Measurements from ENCODE around the gene DMAC2. TPM values are rescaled to one million over a fixed set of nuclear protein-coding genes. Genes with fewer than 3 reads are reported as not detected.
A peak's percentile ranks its signal among the peaks of the same experiment; 100 is the strongest.

Gene DMAC2
- total and polyA plus RNA-seq, 2 experiments from 2014 or later = 77.2 to 86.5 TPM

DNA sequence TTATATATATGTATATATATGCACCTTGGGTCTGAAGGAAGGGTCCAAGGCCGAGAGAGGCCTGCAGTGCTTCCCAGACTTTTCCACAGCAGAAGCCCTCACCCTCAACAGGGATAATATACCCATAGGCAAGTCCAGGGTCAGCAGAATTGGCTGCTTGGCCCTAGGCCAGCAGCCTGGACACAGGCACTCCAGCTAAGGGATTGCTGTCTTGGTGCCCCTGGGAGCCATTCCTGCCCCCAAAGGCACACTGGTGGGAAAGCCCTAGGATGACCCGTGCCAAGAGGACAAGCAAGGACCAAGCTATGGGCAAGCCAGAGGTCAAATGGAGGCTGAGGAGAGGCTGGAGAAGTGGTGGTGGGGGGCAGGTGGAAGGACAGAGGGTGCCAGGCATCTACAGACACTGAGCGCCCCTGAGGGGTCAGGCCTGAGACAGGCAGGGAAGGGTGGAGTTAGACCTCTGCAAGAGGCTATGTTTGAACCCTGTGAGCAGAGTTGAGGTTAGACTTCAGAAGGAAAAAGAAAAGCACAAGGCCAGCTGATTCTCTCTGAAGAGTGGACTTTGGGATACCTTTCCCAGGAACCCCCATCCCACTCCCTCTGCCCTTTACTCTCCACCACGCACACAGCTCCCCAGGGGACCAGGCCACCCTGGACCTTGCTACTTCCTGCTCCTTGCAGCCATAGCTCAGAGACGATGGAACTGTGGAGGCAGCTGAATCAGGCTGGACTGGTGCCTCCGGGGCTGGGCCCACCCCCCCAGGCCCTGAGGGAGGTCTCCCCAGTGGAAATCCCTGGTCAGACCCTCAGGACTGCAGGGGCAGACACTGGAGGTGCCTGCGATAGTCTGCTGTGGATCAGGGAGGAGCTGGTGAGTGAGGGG, 3.0 kb upstream of the DMAC2 start, which contains the start of gene ERICH4:
Gene ERICH4, plus strand, starts transcription at position 684 of the 883 bp plus-strand sequence. Its CDS starts 14 bp downstream, at position 698.
- Histone ChIP-seq H2AFZ (peak within 1 kb of the TSS; percentile 47), H3K4me3 (no peak within 1 kb of the TSS), H3F3A (replicated peaks; ENCODE audit: low read depth) (no peaks in the 10 kb centered on the region), H3K27me3 (ENCODE audit: insufficient read depth) (0 out of 2 replicates have a peak, but pooled peaks cover 5% of the 10 kb centered on the region), H3K4me1 (ENCODE audit: insufficient read depth) (peaks cover 8% of the 10 kb centered on the region), H3K36me3 (ENCODE audit: insufficient read depth) (no peaks in the 10 kb centered on the region), H3K4me2 (no peak within 1 kb of the TSS; the same call in 1 of the 2 replicates), H4K20me1 (replicated peaks; ENCODE audit: insufficient read depth) (no peaks in the 10 kb centered on the region; the same call in 1 of the 2 replicates), H3K79me2 (replicated peaks; ENCODE audit: insufficient read depth) (peaks cover 9% of the 10 kb centered on the region), H3K27ac (ENCODE audit: low read depth) (no peak within 1 kb of the TSS), H3K9me2 (ENCODE audit: insufficient read depth) (no peaks in the 10 kb centered on the region)
- no peak within 1 kb of the TSS for H3K4me3 Mint-ChIP-seq
- peaks cover 18% of the 10 kb centered on the region for H3K4me1 Mint-ChIP-seq
- ATAC-seq = no peak
- peaks cover 6% of the 10 kb centered on the region for H3K36me3 Mint-ChIP-seq (ENCODE audit: low read depth)
- H3K27ac Mint-ChIP-seq = no peak within 1 kb of the TSS
- peaks cover 3% of the 10 kb centered on the region; the same call in 2 of the 3 replicates for H3K9me3 Mint-ChIP-seq
- peaks cover 11% of the 10 kb centered on the region for H3K27me3 Mint-ChIP-seq (ENCODE audit: insufficient read depth, low read depth, poor library complexity)
- DNase-seq (ENCODE audit: low spot score) = no peak
- TF ChIP-seq NANOG (IDR thresholded peaks at IDR 0.05; ENCODE audit: borderline replicate concordance) = no peak
- TF ChIP-seq ZNF331 (CRISPR knock-in tag; IDR thresholded peaks at IDR 0.05; ENCODE audit: low read depth) = no peak
- no peak for TF ChIP-seq POLR2AphosphoS5 (IDR thresholded peaks at IDR 0.05; ENCODE audit: low read depth)
- TF ChIP-seq, protein P1, sequence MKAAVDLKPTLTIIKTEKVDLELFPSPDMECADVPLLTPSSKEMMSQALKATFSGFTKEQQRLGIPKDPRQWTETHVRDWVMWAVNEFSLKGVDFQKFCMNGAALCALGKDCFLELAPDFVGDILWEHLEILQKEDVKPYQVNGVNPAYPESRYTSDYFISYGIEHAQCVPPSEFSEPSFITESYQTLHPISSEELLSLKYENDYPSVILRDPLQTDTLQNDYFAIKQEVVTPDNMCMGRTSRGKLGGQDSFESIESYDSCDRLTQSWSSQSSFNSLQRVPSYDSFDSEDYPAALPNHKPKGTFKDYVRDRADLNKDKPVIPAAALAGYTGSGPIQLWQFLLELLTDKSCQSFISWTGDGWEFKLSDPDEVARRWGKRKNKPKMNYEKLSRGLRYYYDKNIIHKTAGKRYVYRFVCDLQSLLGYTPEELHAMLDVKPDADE (IDR thresholded peaks at IDR 0.05) = no peak
- TF ChIP-seq EZH2 (IDR thresholded peaks at IDR 0.05; ENCODE audit: low read depth, unreplicated experiment) = no peak
- TF ChIP-seq JUNB (IDR thresholded peaks at IDR 0.05; ENCODE audit: unreplicated experiment) = no peak
- TF ChIP-seq, protein P2, sequence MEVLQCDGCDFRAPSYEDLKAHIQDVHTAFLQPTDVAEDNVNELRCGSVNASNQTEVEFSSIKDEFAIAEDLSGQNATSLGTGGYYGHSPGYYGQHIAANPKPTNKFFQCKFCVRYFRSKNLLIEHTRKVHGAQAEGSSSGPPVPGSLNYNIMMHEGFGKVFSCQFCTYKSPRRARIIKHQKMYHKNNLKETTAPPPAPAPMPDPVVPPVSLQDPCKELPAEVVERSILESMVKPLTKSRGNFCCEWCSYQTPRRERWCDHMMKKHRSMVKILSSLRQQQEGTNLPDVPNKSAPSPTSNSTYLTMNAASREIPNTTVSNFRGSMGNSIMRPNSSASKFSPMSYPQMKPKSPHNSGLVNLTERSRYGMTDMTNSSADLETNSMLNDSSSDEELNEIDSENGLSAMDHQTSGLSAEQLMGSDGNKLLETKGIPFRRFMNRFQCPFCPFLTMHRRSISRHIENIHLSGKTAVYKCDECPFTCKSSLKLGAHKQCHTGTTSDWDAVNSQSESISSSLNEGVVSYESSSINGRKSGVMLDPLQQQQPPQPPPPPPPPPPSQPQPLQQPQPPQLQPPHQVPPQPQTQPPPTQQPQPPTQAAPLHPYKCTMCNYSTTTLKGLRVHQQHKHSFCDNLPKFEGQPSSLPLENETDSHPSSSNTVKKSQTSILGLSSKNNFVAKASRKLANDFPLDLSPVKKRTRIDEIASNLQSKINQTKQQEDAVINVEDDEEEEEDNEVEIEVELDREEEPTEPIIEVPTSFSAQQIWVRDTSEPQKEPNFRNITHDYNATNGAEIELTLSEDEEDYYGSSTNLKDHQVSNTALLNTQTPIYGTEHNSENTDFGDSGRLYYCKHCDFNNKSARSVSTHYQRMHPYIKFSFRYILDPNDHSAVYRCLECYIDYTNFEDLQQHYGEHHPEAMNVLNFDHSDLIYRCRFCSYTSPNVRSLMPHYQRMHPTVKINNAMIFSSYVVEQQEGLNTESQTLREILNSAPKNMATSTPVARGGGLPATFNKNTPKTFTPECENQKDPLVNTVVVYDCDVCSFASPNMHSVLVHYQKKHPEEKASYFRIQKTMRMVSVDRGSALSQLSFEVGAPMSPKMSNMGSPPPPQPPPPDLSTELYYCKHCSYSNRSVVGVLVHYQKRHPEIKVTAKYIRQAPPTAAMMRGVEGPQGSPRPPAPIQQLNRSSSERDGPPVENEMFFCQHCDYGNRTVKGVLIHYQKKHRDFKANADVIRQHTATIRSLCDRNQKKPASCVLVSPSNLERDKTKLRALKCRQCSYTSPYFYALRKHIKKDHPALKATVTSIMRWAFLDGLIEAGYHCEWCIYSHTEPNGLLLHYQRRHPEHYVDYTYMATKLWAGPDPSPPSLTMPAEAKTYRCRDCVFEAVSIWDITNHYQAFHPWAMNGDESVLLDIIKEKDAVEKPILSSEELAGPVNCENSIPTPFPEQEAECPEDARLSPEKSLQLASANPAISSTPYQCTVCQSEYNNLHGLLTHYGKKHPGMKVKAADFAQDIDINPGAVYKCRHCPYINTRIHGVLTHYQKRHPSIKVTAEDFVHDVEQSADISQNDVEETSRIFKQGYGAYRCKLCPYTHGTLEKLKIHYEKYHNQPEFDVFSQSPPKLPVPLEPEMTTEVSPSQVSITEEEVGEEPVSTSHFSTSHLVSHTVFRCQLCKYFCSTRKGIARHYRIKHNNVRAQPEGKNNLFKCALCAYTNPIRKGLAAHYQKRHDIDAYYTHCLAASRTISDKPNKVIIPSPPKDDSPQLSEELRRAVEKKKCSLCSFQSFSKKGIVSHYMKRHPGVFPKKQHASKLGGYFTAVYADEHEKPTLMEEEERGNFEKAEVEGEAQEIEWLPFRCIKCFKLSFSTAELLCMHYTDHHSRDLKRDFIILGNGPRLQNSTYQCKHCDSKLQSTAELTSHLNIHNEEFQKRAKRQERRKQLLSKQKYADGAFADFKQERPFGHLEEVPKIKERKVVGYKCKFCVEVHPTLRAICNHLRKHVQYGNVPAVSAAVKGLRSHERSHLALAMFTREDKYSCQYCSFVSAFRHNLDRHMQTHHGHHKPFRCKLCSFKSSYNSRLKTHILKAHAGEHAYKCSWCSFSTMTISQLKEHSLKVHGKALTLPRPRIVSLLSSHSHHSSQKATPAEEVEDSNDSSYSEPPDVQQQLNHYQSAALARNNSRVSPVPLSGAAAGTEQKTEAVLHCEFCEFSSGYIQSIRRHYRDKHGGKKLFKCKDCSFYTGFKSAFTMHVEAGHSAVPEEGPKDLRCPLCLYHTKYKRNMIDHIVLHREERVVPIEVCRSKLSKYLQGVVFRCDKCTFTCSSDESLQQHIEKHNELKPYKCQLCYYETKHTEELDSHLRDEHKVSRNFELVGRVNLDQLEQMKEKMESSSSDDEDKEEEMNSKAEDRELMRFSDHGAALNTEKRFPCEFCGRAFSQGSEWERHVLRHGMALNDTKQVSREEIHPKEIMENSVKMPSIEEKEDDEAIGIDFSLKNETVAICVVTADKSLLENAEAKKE (CRISPR knock-in tag; IDR thresholded peaks at IDR 0.05) = no peak
- TF ChIP-seq, protein P3, sequence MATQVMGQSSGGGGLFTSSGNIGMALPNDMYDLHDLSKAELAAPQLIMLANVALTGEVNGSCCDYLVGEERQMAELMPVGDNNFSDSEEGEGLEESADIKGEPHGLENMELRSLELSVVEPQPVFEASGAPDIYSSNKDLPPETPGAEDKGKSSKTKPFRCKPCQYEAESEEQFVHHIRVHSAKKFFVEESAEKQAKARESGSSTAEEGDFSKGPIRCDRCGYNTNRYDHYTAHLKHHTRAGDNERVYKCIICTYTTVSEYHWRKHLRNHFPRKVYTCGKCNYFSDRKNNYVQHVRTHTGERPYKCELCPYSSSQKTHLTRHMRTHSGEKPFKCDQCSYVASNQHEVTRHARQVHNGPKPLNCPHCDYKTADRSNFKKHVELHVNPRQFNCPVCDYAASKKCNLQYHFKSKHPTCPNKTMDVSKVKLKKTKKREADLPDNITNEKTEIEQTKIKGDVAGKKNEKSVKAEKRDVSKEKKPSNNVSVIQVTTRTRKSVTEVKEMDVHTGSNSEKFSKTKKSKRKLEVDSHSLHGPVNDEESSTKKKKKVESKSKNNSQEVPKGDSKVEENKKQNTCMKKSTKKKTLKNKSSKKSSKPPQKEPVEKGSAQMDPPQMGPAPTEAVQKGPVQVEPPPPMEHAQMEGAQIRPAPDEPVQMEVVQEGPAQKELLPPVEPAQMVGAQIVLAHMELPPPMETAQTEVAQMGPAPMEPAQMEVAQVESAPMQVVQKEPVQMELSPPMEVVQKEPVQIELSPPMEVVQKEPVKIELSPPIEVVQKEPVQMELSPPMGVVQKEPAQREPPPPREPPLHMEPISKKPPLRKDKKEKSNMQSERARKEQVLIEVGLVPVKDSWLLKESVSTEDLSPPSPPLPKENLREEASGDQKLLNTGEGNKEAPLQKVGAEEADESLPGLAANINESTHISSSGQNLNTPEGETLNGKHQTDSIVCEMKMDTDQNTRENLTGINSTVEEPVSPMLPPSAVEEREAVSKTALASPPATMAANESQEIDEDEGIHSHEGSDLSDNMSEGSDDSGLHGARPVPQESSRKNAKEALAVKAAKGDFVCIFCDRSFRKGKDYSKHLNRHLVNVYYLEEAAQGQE (IDR thresholded peaks at IDR 0.05; ENCODE audit: unreplicated experiment) = no peak
- TF ChIP-seq EZH2phosphoT487 (IDR thresholded peaks at IDR 0.05; ENCODE audit: unreplicated experiment) = no peak
- no peak for TF ChIP-seq STAT1 (IDR thresholded peaks at IDR 0.05; ENCODE audit: unreplicated experiment)
- TF ChIP-seq, protein P4, sequence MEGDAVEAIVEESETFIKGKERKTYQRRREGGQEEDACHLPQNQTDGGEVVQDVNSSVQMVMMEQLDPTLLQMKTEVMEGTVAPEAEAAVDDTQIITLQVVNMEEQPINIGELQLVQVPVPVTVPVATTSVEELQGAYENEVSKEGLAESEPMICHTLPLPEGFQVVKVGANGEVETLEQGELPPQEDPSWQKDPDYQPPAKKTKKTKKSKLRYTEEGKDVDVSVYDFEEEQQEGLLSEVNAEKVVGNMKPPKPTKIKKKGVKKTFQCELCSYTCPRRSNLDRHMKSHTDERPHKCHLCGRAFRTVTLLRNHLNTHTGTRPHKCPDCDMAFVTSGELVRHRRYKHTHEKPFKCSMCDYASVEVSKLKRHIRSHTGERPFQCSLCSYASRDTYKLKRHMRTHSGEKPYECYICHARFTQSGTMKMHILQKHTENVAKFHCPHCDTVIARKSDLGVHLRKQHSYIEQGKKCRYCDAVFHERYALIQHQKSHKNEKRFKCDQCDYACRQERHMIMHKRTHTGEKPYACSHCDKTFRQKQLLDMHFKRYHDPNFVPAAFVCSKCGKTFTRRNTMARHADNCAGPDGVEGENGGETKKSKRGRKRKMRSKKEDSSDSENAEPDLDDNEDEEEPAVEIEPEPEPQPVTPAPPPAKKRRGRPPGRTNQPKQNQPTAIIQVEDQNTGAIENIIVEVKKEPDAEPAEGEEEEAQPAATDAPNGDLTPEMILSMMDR (conservative IDR thresholded peaks at IDR 0.05; ENCODE audit: low read depth in 2 of 2) = no peak
- no peak for TF ChIP-seq CREB1 (CRISPR knock-in tag; IDR thresholded peaks at IDR 0.05; ENCODE audit: low read depth)
- TF ChIP-seq ZNF114 (CRISPR knock-in tag; IDR thresholded peaks at IDR 0.05) = no peak
